Stimulated activated CD4-positive, alpha-beta T cell treated with anti-CD3 and anti-CD28 coated beads, Interleukin-2, amount 100 ng/mL, for 24 hours (primary cell): ENCODE data around the gene LMBRD2.

Experiments
- DNase-seq, 2 donors: peaks; one replicate each; pipeline ENCODE4 v3.0.0-alpha.2; 2020

Gene LMBRD2

GRCh38 chr5:36099748-36100147, 51.9 kb downstream of the LMBRD2 start:
- no peak for DNase-seq

- DNase-seq, result no peak
These were observed 55.2 kb downstream of the LMBRD2 start for GRCh38 chr5:36096486-36096885.

- no peak for DNase-seq
These were observed 61.7 kb downstream of the LMBRD2 start for GRCh38 chr5:36089989-36090388.

- DNase-seq, result no peak
These were observed 72.4 kb downstream of the LMBRD2 start for GRCh38 chr5:36079200-36079781.

GRCh38 chr5:36078430-36078829, 73.3 kb downstream of the LMBRD2 start:
- DNase-seq, result no peak

DNA sequence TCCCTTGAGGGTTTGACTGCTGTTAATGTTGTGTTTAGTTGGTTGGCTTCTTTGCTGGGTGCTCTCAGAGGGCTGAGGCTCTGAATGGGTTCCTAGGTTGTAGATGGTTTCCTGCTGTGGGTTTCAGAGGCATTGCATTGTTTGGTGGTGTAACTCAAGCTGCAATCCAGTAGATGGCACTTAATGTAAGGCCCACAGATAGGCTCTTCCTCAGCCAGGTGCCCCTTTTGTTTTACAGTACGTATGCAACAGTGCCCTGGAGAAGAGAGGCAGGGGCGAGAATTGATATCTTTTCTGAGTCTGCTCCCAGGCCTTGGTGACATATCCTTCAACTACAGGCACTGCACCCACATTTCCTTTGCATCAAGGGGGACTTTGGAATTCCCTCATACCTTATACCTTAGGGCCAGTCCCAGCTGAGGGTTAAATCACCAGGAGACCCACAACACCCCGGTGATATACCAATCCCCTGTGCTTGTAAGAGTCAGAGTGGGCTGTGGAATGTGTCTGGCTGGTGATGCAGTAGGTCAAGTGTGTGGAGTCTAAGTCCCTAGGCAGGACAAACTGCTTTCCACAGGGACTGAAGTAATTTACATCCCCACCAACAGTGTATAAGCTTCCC, 78.0 kb downstream of the LMBRD2 start:
- DNase-seq, result no peak

DNA sequence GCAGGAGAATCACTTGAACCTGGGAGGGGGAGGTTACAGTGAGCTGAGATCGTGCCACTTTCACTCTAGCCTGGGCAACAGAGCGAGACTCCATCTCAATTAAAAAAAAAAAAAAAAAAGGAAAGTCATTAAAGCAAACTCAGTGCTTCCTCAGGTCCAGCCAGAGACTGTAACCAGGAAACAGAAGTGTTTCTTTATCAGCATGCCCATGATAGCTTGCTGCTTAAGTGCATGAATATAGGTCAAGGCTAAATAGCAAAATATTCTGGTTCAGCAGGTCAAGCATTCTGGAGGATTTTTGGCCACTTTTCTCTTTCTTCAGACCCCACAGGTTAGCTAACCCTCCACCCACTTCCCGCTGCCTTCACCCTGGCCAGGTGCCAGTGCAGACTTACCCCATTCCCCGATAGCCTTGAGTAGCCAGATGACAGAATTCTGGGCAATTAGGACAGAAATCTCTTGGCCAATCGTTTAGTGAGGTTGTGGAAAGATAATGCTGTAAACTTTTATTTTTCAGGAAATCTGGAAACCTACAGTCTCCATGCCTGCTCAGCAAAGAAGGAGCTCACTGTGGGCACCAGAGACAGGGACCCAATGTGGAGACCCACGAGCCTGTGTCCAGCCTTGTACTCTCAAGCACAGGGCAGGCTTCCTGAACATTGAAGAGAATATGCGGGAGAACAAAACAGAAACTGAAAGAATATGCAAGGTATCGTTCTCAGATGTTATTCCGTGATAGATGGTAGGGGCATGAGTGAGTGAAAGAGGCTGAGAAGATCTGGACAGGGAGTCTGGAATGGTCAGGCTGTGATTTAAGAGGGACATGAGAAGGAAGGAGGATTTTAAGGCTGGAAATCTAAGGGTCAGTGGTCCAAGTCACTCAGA, 80.8 kb downstream of the LMBRD2 start:
- no peak for DNase-seq

DNA sequence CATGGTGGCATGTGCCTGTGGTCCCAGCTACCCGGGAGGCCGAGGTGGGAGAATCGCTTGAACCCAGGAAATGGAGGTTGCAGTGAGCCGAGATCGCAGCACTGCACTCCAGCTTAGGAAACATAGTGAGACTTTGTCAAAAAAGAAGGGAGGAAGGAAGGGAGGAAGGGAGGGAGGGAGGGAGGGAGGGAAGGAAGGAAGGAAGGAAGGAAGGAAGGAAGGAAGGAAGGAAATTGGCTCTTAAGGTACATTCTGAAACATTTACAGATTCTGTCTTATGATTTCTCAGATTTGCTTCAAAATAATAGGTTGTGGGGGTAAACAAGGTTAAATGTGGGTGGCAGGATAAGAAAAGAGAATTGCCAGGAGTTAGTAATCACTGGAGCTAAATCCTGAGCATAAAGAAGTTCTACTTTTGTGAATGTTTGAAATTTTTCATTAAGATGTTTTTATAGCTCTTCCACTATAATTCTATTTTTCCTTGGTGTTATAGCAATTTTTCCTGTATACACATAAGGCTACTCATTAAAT, 82.9 kb downstream of the LMBRD2 start:
- no peak for DNase-seq

GRCh38 chr5:36066540-36067210, 85.0 kb downstream of the LMBRD2 start, which contains the start of gene UGT3A2:
UGT3A2 (minus strand) TSS chr5:36066882; CDS start chr5:36066789, 93 bp downstream.
- no peak for DNase-seq

DNA sequence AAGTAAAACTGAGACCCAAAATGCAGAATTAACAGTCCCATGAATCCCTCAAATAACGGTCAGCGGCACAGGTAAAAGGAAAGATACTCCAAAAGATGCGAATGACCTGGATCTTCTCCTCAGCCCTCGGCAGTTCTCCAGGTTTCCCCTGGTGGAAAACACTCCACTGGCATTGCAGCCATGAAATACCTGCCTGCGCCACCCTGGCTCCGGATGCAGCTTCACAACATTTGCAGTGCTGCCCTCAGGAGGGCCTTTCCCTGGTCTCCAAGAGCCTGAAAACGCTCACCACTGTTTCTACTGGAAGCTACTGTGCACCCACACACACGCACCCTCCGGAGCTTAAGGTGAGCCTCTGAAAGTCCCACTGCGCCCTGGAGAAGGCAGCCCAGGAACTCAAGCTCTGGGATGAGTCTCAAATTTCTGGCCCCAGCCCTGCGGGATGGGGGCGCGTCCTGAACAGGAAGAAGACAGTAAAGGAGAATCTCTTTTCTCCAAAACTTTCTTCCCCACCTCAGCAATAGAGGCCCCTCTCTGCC, 85.6 kb downstream of the LMBRD2 start:
- DNase-seq, result no peak

- no peak for DNase-seq
These were observed 91.2 kb downstream of the LMBRD2 start for GRCh38 chr5:36060420-36060887.

DNA sequence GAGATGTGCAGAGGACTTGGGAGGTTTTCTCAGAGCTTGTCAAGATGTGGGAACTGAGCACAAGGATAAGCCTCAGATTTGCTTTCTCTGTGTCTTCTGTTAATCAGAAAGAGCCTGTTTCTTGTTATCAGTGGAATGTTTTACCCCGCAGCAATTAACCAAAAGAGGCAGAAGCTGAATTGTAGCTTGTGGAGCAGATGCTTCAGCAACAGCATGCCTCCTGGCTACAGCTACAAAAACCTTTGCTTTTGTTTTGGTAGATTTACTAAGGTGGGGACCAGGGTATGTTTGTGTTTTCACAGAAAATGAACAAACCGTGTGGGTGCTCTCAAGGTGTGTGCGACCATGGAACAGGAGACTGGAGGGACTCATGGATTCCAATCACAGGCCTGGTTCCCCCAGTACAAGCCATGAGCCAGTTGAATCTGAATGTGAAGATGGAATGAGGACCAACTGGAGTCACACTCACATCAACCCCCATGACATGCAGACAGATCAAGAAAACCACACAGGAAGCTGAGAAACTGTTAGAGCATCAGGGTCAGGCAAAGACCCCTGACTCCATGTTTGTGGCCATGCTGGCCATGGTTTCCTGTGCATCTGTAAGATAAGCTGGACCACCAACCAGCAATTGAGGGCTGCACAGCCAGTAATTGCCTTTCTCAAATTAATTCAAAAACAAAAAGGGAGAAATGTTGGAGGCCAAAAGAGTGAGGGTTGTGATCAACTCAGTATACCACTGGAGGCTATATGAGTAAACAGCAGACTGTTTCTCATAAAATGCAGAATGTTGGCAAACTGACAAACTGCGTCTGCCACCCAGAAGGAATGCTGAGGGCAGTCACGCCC, 91.9 kb downstream of the LMBRD2 start:
- no peak for DNase-seq

DNA sequence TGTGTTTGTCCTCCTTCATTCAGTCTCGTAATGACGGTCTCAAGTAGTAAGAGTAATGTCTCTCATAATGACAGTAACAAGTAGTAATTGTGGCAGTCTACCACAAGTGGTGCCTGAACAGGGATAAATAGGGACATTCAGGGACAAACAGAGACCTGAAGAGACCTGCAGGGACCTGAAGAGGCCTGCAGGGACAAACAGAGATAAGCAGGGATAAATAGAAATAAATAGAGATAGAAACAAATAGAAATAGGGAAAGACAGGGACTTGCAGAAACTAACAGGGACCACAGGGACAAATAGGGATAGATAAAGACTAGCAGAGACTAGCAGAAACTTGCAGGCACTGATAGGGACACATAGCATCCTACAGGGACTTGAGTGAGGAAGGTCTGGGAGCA, 92.9 kb downstream of the LMBRD2 start:
- no peak for DNase-seq

- no peak for DNase-seq
These were observed 94.3 kb downstream of the LMBRD2 start for GRCh38 chr5:36057386-36057785.

- DNase-seq, result no peak
These were observed 95.3 kb downstream of the LMBRD2 start for GRCh38 chr5:36056422-36056821.

GRCh38 chr5:36055984-36056383, 95.7 kb downstream of the LMBRD2 start:
- DNase-seq, result no peak

DNA sequence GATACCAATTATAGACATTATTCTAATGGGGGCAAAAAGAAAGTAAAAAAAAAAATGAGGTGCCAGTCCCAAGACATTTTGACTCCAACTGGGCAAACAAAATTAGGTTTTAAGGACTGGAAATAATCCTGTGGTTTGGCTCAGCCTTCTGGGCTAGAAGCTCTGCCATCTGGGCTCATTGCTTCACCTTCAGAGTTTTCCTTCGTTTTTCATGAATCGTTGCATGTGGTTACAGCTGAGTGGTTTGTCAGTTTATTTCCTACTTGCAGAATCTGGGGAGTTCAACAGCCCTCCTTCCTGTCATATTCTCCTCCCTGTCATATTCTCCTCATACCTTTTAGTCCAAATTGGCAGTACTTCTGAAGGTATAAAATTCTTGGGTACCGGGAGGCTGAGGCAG, 97.0 kb downstream of the LMBRD2 start:
- DNase-seq, result no peak

DNA sequence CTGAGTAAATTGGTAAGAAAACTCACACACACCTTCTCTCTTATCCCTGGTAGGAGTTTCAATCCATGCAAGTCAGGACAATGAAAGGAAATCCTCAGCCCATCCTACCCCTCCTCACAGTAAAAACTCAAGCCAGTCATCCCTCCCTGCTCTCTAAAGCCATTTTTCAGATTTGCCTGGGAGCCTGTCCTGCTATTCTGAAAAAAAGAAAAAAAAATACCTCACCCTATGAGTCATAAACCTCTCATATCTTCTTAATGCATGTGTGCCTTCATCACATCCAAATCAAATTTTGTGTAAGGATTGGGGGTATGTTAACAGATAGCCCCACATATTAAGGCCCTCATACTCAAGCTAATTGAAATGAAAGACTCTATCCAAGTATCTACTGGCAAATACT, 99.1 kb downstream of the LMBRD2 start:
- no peak for DNase-seq

- no peak for DNase-seq
These were observed 101.7 kb downstream of the LMBRD2 start for GRCh38 chr5:36049949-36050348.
